Measurements from ENCODE around the gene NAT10. TPM values are rescaled to one million over a fixed set of nuclear protein-coding genes. Genes with fewer than 3 reads are reported as not detected.

Gene NAT10
- polyA plus RNA-seq, 1 experiment = 35.0 TPM

DNA sequence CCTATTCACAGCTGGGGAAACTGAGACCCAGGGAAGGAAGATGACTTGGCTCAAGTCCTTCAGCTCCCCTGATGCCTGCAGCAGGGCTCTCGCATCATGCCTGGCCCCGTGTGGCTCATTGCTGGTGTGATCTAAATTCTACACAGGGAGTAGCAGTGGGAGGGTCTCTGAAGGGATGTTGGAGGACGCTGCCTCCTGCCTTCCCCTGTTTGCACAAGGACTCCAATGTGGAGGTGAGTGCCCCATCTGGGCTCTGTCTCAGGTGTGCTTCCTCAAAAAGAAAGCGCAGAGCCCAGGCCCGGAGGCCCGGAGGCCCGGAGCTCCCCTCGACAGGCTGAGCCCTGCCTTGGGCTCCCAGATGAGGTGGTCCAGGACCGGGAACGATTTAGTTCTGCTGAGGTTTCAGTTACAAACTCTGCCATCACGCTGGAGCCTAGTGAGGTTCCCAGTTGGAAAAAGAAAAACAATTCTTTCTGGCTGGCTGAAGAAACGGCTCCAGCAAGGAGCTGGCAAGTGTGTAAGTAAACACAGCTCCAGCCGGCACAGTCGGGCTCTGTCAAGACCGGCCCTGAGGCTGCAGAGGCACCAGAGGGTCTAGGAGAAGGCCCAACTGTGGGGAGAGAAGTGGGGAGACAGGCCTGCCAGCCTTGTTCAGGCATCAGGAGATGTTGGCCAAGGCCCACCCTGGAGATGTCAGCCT, 49.8 kb downstream of the NAT10 start:
- no peaks in the 10 kb centered on the region for H3K27me3 ChIP-seq (ENCODE audit: control insufficient read depth, insufficient read depth, low read length)
- POLR2A ChIA-PET = no interaction called here
- TF ChIP-seq, protein P1, sequence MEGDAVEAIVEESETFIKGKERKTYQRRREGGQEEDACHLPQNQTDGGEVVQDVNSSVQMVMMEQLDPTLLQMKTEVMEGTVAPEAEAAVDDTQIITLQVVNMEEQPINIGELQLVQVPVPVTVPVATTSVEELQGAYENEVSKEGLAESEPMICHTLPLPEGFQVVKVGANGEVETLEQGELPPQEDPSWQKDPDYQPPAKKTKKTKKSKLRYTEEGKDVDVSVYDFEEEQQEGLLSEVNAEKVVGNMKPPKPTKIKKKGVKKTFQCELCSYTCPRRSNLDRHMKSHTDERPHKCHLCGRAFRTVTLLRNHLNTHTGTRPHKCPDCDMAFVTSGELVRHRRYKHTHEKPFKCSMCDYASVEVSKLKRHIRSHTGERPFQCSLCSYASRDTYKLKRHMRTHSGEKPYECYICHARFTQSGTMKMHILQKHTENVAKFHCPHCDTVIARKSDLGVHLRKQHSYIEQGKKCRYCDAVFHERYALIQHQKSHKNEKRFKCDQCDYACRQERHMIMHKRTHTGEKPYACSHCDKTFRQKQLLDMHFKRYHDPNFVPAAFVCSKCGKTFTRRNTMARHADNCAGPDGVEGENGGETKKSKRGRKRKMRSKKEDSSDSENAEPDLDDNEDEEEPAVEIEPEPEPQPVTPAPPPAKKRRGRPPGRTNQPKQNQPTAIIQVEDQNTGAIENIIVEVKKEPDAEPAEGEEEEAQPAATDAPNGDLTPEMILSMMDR (IDR thresholded peaks at IDR 0.05; ENCODE audit: insufficient read depth, low read depth, low read length) = no peak

DNA sequence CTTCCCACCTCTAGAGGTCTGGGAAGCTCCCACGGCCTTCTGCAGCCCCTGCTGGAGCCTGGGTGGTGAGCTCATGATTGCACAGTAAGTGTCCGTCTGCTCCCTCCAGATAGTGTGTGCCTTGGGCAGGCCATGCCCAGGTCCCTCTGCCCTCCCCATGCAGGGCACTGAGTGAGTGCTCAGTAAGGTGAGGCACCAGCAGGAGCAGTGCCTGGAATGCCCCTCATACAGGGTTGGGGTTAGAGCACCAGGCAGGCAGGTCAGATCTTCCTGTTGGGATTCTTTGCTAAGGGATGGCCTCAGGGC, 50.3 kb downstream of the NAT10 start:
- Histone ChIP-seq H3K27me3 (ENCODE audit: control insufficient read depth, insufficient read depth, low read length) (no peaks in the 10 kb centered on the region), H3K4me3 (ENCODE audit: low read depth, low read length) (no peak overlapping the region), H3K36me3 (ENCODE audit: control insufficient read depth, insufficient read depth, low read length) (peaks cover 17% of the 10 kb centered on the region)
- no peak for DNase-seq (ENCODE audit: low read depth)
- TF ChIP-seq, protein P1 (IDR thresholded peaks at IDR 0.05; ENCODE audit: insufficient read depth, low read depth, low read length) = no peak
- ChIA-PET CTCF (interaction anchor here (0.8 to 3.0 kb wide), 7 partner anchors 11 to 184 kb away, joined by 3 to 10 read pairs (median 3); no protein-coding TSS in a partner anchor), POLR2A (no interaction called here)

More for the DNA sequence above, 49.8 kb downstream of the NAT10 start:
- Histone ChIP-seq H3K4me3 (ENCODE audit: low read depth, low read length) (no peak overlapping the region), H3K36me3 (ENCODE audit: control insufficient read depth, insufficient read depth, low read length) (peaks cover 15% of the 10 kb centered on the region)
- CTCF ChIA-PET = interaction anchor here (0.6 to 3.0 kb wide), 9 partner anchors 11 to 435 kb away, joined by 3 to 10 read pairs (median 3); no protein-coding TSS in a partner anchor
- DNase-seq (ENCODE audit: low read depth) = no peak

DNA sequence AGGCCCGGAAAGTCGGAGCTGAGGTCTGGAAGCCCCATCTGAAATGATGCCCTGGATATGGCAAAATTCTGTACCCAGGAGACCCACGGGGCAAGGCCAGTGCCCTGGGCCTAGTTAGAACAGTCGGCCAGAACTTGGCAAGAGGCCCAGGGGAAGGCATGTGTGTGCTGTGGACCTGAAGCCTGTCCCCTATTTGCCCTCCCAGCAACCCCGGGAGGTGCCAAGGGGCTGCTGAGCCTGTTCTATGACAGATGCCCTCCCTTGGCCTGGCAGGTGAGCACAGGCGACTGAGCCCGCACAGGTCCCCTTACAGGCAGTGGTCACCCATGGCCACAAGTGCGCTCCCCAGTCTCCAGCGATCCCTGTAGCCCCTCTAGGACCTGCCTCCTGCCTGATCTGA, 51.7 kb downstream of the NAT10 start:
- H3K36me3 ChIP-seq (ENCODE audit: control insufficient read depth, insufficient read depth, low read length) = peaks cover 15% of the 10 kb centered on the region
- H3K4me3 ChIP-seq (ENCODE audit: low read depth, low read length) = no peak overlapping the region
- ChIA-PET CTCF (no interaction called here), POLR2A (no interaction called here)
- TF ChIP-seq, protein P1 (IDR thresholded peaks at IDR 0.05; ENCODE audit: insufficient read depth, low read depth, low read length) = no peak
- no peak for DNase-seq (ENCODE audit: low read depth)
- H3K27me3 ChIP-seq (ENCODE audit: control insufficient read depth, insufficient read depth, low read length) = no peaks in the 10 kb centered on the region

DNA sequence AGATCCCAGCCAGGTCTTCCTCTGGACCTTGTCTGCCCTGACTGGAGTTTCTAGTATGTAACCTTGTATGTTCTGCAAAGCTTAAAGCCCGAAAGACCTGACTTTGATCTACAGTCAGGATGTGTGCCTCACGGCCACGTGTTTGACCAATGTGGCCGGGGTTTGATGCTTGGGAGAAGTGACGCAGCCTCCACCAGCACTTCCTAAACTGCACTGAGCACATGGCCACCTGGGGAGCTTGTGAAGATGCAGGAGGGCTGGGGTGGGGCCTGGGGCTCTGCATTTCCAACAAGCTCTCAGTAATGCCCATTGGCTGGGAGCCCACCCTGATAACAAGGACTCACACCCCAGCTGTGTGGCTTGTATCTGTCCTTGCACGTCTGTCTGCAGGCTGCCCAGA, 53.2 kb downstream of the NAT10 start:
- Histone ChIP-seq H3K4me3 (ENCODE audit: low read depth, low read length) (no peak overlapping the region), H3K27me3 (ENCODE audit: control insufficient read depth, insufficient read depth, low read length) (no peaks in the 10 kb centered on the region), H3K36me3 (ENCODE audit: control insufficient read depth, insufficient read depth, low read length) (peaks cover 15% of the 10 kb centered on the region)
- no peak for DNase-seq (ENCODE audit: low read depth)
- ChIA-PET CTCF (interaction anchor here (0.6 to 1.4 kb wide), 4 partner anchors 8 to 310 kb away, joined by 4 to 7 read pairs (median 4); partner anchors contain the start of gene ABTB2), POLR2A (no interaction called here)
- TF ChIP-seq, protein P1 (IDR thresholded peaks at IDR 0.05; ENCODE audit: insufficient read depth, low read depth, low read length) = no peak

DNA sequence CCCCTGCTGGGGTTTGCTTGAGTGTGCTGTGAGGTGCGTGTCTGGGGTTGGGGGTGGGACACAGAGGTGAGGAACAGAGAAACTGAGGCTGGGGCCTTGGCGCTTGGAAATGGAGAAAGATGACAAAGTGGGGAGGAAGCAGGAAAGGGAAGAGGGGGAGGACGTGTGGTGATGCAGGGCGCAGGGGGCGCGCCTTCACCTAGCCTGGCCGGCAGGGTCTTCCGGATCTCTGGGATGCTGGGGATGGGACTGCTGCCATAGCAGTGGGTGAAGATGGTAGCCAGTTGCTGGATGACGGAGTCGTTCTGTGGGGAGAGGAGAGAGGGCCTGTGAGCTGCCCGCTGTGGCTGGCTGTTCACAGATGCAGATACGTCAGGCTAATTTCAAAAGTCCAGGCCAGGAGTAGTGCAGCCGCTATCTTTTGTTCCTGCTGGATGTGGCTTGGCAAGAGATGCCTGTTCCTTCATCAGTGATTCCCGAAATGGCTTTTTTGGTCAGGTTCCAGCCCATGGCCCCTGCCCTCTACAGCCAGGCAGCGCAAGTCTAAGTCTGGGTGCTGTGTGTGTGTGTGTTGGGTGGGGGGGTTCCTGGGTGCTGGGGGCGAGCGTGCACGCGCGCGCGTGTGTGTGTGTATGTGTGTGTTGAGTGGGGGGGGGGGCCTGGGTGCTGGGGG, 54.8 kb downstream of the NAT10 start:
- peaks cover 15% of the 10 kb centered on the region for H3K36me3 ChIP-seq (ENCODE audit: control insufficient read depth, insufficient read depth, low read length)
- TF ChIP-seq, protein P1 (IDR thresholded peaks at IDR 0.05; ENCODE audit: insufficient read depth, low read depth, low read length) = no peak
- no peak overlapping the region for H3K4me3 ChIP-seq (ENCODE audit: low read depth, low read length)
- no peak for DNase-seq (ENCODE audit: low read depth)
- no peaks in the 10 kb centered on the region for H3K27me3 ChIP-seq (ENCODE audit: control insufficient read depth, insufficient read depth, low read length)
- ChIA-PET POLR2A (no interaction called here), CTCF (interaction anchor here (1.2 kb wide), 1 partner anchor 14 kb away, joined by 5 read pairs; no protein-coding TSS in a partner anchor)

Data from BJ (cell line).